ENCODE data around the gene GRIK4.

- TF ChIP-seq CTCF (IDR thresholded peaks at IDR 0.05) = no peak
- no peak for TF ChIP-seq EZH2 (IDR thresholded peaks at IDR 0.05)
- no peak for TF ChIP-seq EZH2phosphoT487 (IDR thresholded peaks at IDR 0.05)
Measured at GRCh38 chr11:120890609-120891320, 379.2 kb downstream of the GRIK4 start.
